Sciatic nerve (tissue), 2 donors: Measurements from ENCODE around the gene PTPRD. TPM values are rescaled to one million over a fixed set of nuclear protein-coding genes. Genes with fewer than 3 reads are reported as not detected.
A peak's percentile ranks its signal among the peaks of the same experiment; 100 is the strongest.

Experiments used
- ATAC-seq: fragments of 200-7000 bp; cut with Tn5 transposase; one replicate; pipeline ENCODE4 v1.9.1; 2020; ENCODE audit warnings: mild to moderate bottlenecking, moderate library complexity
- DNase-seq: peaks from one replicate; pipeline ENCODE4 v3.0.0-alpha.2; 2020; ENCODE audit warnings: low spot score
- intact Hi-C: fragments of 100-400 bp; cut with DNase I; formaldehyde crosslinking; loops from one replicate; pipeline ENCODE4 v1.14.2; 2022
- total RNA-seq: library from RNA; stranded (reverse); fragmentation: NEBNext Ultra II Directional; extraction: Animal tissue kit (Norgen Biotek cat#: 25700); gene quantifications from one replicate; pipeline ENCODE4 v1.2.1, GENCODE V29; 2021
- donor health status: DM: no; HTN: no; CAD: no.
- donor health status: DM: no; HTN: no; CAD: no.

PTPRD gene
- total RNA-seq, 1 donor from 2014 or later, result 4.7 TPM

DNA sequence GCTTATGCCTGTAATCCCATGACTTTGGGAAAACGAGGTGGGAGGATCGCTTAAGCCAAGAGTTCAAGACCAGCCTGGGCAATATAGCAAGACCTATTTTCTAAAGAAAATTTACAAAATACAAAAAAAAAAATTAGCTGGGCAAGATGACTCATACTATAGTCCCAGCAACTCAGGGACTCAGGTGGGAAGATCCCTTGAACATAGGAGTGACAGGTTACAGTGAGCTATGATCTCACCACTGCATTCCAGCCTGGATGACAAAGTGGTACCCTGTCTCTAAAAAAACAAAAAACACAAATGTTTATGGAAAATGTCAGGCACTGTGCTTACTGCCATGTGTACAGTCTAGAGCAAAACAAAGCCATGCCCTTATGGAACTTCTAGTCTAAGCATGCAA is 1989.9 kb downstream of the PTPRD start:
- intact Hi-C loops, result no loop called here
- DNase-seq (no peak), ATAC-seq (no peak)

DNA sequence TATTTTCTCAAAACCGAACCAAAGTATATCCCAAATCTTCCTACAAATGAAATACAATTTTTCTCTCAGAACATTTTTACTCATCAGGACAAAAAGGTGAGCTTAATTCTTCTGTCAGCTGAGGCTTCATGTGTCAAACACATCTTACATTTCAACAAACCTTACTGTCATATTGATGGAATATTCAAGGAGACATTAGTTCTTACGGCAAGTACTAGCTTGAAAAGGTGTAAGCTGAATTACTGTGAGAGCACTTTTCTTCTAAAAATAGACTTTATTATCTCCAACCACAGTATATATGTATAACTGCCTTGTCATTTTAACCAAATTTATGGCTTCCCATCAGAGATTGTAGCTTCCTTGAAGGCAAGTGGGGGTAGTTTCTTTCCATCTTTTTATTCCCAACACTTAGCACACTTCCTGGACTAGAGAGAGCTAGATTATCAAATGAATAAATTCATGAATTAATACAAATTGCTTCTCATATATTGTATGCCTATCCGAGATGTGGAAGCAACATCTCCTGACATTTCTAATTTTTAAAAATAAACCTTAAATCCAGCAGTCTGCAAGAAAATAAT is 1990.5 kb downstream of the PTPRD start:
- intact Hi-C loops, result no loop called here
- no peak for ATAC-seq
- DNase-seq, result no peak

DNA sequence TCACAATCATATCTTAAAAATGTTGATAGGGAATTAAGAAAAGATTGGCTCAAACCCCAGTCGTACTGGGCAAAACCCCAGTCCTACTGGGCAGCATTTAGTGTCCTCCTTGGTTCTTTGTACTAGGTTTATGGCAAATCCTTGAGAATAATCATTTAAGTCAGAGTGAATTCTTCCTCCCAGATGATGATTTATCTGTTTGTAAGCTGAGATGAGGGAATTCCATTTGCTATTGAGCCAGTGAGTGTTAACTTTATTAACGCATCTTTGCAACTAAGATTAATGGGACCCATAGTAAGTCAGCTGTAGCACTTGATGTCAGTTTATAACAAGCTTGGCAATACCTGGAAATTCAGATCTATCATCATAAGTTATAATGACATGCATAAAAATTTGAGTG is 1991.4 kb downstream of the PTPRD start:
- DNase-seq (no peak), ATAC-seq (no peak)
- intact Hi-C loops, result no loop called here

DNA sequence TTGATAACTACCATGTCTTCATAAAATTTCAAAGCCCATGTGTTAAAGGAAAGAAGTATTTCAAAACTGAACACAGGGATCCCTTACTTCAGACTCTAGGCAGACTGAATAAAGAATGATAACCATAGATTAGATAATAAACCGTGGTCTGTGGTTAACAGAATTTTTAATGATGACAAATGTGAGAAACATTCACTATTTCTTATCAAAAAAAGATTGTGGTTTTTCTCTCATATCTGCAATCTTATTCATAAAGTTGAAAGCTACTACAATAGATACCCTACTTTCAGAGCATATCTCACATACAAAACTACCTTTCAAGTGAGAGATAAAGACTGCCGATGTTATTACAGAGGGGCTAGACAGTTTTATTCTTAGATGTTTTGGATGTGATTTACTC is 1996.4 kb downstream of the PTPRD start:
- ATAC-seq, result no peak
- DNase-seq, result no peak
- intact Hi-C loops, result loop anchor here (10.0 kb wide), 1 partner anchor 48 kb away; no protein-coding TSS in a partner anchor

DNA sequence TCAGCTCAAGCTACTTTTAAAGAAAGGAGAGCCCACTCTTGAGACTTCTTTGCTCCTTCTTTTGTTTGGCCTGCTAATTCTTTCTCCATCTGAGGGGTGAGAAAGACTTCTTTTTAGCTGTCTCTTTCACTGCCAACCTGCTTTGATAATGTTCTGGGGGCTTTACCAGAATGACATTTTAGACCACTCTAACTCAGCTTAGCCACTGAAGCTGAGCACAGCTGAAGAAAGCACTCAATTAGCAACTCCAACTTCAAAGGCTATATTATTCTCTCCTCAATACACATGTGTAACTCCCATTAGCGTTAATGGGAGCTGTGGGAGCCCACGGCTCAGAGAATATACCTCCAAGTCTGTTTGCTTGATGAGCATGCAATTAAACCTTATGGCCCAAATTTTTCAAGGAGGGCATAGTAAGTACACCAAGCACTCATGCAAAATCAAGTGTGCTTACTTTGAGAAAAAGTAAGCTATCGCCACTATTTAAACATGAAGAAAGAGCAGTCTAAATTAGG is 1997.8 kb downstream of the PTPRD start:
- intact Hi-C loops, result loop anchor here (10.0 kb wide), 1 partner anchor 50 kb away; no protein-coding TSS in a partner anchor
- DNase-seq, result no peak
- ATAC-seq, result no peak

DNA sequence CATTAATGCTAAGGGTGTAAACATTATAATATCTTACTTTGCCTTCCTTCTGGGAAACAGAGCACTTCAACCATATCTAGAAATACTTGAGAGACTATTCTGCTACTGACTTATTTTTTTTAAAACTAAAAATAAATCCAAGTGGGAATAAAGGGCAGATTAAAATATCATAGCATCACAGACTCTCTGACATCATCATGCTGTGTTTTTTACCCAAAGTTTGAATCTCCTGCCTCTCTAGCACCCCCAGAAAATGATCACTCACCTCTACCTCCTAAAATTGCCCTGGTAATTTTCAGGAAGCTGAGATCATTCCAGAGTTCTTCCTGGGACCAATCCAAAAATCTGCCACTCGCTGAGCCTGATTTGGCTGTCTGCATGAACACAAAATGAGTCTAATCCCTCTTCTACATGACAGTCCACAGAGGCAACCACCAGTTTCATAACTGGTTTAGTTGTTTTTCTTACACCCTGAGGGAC is 1999.4 kb downstream of the PTPRD start:
- DNase-seq, result no peak
- intact Hi-C loops, result loop anchor here (10.0 kb wide), 1 partner anchor 51 kb away; no protein-coding TSS in a partner anchor
- ATAC-seq, result no peak

DNA sequence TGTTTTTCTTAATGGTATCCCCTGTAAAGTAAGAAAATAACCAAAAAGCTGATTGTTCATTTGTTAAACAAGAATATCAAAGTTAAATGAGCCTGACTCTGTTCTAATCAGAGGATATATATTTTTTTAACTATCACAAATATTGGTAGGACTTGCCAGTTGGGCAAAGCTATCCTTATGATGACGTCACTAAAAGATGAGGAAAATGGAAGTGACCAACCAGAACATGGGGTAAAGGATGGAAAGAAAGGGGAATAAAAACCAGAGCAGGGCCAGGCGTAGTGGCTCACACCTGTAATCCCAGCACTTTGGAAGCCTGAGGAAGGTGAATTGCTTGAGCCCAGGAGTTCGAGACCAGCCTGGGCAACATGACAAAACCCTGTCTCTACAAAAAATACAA is 2001.6 kb downstream of the PTPRD start:
- ATAC-seq (no peak), DNase-seq (no peak)
- intact Hi-C loops, result loop anchor here (10.0 kb wide), 1 partner anchor 54 kb away; no protein-coding TSS in a partner anchor

DNA sequence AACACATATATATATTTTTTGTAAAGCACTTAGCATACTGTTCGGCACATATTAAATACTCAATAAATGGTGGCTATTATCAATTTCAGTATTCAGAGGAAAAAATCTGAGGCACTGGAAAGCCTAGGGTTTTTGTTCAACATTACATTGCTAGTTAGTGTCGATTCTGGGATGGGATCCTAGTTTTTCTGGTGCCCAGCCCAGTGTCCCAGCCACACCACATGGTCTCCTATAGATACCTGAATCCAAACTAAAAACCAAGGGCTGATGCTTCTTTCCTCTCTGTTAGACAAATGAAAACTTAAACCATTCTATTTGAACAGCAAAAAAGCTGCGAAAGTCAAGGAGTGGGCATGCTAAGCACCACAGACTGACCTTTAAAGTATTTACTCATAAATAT is 2002.5 kb downstream of the PTPRD start:
- DNase-seq, result no peak
- ATAC-seq, result no peak
- intact Hi-C loops, result loop anchor here (10.0 kb wide), 1 partner anchor 55 kb away; no protein-coding TSS in a partner anchor

DNA sequence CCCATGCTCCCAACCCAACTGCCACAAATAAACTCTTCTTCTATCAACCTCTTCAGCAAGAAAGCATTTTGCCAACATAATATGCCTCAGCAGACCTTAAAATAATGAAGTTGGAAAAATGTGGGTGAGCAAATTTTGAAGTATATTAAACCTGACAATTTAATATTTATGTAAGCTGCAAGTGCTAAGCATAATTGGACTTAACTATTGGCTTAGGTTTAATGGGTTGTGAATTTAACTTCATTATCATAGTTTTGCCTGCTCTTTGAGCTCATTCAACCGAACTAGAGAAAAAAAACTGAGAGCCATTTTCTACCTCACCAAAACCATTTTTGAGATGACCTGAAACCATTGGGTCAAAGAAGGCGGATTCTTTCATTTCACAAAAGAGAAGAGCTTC is 2007.7 kb downstream of the PTPRD start:
- intact Hi-C loops, result no loop called here
- ATAC-seq (no peak), DNase-seq (no peak)

DNA sequence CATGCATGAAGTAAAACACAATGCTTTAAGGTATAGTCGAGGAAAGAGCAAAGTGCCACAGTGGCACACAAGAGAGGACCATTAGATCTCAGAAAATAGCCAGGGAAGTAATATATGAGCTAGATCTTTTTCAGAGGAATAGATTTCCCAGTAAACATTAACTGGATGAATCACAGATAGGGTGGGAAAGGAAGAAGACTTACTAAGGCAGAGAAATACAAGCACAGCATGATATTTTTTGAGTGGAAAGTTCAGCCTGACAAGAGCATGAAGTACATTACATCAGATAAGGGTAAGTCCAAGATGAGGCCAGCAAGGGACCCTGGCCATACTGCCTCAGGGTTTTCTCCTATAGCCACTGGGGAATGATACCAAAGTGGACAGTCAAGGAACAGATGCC is 2008.6 kb downstream of the PTPRD start:
- no peak for DNase-seq
- no peak for ATAC-seq
- intact Hi-C loops, result no loop called here

DNA sequence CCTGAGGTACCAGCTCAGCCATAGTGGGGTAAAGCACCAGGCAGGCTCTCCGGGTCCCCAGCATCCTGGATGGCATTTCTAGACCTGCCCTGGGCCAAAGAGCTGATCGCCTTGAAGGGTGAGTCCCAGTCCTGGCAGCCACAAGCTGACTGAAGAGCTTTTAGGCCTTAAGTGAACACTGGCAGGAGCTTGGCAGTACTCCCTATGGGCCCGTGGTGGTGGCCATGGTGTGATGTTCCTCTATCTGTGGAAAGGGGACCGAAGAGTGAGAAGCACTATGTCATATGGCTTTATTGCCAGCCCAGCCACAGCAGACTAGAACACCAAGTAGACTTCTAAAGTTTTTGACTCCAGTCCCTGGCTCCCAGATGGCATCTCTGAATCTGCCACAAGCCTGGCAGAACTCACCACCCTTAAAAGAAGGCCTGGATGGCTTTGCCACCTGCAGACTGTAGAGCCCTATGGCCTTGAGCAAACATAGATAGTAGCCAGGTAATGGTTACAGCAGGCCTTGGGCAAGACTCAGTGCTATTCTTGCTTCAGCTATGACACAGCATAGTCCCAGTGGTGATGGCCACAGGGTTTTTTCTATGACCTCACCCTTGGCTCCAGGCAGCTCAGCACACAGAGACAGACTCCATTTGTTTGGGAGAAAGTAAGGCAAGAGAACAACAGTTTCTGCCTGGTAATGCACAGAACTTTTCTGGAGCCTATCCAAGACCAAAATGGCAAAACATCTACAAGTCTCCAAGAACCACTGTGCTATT is 2011.7 kb downstream of the PTPRD start:
- DNase-seq, result no peak
- peak; percentile 45 for ATAC-seq
- intact Hi-C loops, result no loop called here

DNA sequence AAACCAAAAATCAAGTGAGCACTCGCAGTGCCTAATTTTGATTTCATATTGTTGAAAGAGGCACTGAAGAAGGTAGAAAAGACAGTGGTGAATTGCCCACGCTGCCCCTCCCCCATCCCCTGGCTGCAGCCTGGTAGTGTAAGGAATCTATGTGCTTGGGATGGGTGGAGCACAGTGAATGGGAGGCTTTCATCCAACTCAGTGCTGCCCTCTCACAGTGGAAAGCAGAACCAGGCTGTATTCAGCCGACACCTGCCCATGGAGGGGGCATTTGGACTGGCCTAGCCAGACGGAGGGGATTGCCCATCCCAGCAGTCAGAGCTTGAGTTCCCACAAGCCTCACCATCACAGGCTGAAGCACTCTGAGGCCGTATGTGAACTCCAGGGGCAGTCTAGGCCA is 2012.9 kb downstream of the PTPRD start:
- no peak for DNase-seq

DNA sequence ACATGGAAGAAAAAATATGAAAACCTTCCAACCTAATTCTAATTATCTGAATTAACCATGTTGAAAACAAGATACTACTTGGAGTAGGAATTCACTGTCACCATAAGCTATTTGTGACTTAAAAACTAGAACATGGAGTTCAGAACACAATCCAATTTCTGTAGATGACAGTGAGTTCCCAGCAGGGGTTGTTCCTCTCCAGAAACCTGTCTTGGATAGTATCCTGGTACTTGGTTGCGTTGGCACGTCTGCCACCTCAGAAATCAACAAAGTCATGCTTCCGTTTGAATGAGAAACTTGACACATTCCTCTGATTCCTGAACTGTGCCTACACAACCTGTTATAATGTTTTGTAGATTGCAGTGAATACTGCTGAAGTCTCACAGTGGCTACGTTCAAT is 2023.3 kb downstream of the PTPRD start:
- ATAC-seq, result no peak
- intact Hi-C loops, result no loop called here
- DNase-seq, result no peak

More for the DNA sequence above, 2012.9 kb downstream of the PTPRD start:
- intact Hi-C loops, result no loop called here
- no peak for ATAC-seq

DNA sequence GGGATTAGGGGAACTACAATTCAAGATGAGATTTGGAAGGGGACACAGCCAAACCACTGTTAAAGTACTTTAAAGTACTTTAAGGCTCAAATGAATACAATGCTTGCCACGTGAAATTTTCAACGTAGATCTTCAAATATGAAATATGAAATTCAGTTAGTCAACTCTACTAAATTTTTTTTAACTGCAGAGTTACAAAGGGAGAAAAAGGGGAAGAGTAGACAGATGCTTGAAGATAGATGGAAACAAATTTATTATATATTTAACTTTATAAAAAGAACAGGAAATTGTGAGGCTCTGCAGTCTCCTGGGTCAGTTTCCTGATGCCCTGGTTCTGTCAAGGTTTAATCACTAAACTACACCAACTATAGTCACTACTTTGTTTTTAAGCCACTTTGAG is 2027.8 kb downstream of the PTPRD start:
- ATAC-seq (no peak), DNase-seq (no peak)
- intact Hi-C loops, result no loop called here

DNA sequence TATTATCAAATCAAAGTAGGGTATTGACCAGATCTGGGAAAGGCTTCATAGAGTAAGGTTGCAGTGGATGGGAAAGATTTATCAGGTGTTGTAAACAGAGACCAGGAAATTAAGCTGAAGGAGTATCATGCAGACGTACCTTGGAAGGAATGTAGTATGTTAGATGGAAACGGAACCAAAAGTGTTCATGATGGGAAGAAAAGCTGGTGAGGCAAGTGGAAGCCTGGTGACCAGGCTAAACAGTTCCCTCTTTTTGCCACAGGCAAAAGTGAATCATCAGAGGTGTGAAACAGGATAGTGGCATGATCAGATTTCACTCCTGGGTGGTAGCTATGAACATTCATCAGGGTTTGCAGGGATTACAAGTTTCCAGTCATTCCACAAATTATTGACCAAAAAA is 2033.1 kb downstream of the PTPRD start:
- ATAC-seq, result no peak
- DNase-seq, result no peak
- intact Hi-C loops, result no loop called here

DNA sequence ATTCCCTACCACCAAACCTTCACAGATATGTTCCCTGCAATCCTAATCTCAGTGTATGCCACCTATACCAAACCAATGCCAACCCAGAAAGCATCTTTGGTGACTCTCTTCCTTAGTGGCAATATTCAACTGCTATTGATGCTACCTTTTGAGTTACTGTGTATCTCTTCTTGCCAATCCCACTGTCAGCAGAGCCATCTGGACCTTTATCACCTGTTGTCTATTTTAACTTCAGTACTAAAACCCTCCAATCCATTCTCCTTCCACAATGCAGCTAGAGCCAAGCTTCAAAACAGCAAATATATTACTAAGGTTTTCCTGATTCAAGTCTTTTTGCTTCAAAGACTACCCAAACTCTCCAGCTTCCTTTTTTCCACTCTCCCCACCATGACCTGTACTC is 2036.1 kb downstream of the PTPRD start:
- intact Hi-C loops, result no loop called here
- ATAC-seq (no peak), DNase-seq (no peak)

DNA sequence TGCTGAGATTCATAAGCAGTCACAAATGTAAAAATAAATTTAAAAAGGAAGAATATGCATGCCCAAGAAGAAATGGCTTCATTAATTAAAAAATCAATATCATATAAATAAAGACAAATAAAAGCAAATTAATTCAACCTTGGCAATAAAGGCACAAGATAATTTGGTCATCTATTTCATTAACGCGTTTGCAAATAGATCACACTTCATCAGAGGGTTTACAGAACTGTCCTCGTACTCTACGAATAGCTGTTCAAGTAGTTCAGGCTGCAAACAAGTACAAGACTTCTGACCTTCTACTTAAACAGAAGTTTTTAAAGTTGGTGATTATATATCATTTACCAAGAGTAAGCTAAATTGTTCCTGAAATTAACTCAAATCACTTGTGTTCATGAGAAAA is 2038.0 kb downstream of the PTPRD start:
- no peak for ATAC-seq
- no peak for DNase-seq
- intact Hi-C loops, result no loop called here

DNA sequence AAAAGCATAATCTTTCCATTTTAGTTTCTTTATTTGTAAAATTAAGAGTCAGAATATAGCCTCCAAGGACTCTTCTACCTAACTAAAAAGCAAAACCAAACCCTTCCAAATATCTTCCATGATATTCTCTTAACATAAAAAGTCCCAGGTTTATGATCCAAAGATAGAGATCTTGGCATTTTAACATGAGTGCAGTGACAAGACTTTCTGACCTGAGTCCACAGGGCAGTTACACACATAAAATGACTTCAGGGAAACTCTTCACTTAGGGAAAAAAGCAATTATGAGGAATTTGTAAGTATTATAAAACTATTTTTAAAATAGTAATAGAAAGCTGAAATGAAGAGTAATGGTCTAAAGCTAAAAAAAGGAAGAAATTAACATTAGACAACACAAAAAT is 2040.6 kb downstream of the PTPRD start:
- DNase-seq, result no peak
- no peak for ATAC-seq
- intact Hi-C loops, result no loop called here

DNA sequence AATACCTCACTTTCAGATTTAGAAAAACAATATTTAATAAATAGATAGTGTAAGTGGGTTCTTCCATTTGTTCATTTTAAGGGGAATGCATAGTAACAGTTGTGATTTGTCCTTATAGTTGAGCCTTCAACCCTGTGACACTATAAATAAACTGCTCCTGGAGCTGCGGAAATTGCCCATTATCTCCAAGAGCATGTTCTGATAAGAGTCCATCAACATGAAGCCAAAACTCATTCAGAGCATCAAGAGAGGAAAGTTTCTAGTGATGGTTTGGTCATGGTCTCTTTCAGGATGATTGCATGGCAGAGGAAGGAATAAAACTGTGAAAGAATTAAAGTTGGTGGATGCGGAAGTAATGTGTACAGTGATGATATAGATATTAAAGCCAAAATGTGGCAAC is 2041.2 kb downstream of the PTPRD start:
- intact Hi-C loops, result no loop called here
- DNase-seq, result no peak
- no peak for ATAC-seq

DNA sequence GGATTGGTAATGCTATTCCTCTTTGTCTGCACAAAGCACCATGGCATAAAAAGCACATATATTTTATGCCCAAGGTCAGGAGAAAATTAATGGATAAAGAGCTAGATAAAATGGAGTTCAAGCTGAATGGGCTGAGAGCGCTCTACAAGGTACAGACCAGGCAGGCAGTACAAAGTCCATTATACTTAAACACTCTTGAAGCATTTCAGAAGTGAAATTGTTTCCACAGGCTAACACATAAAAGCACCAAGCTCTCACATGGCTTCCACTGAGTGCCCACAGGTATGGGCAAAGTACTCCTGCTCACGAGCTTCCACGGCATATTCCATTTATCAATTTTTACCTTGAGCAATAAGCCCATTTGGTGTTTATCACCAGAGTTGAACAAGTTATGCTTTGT is 2042.0 kb downstream of the PTPRD start:
- intact Hi-C loops, result no loop called here
- ATAC-seq (no peak), DNase-seq (no peak)
